ENCODE data around the gene PDGFB. TPM values are rescaled to one million over a fixed set of nuclear protein-coding genes. Genes with fewer than 3 reads are reported as not detected.

PDGFB gene
- total RNA-seq, 1 experiment from 2014 or later = 9.2 TPM

DNA sequence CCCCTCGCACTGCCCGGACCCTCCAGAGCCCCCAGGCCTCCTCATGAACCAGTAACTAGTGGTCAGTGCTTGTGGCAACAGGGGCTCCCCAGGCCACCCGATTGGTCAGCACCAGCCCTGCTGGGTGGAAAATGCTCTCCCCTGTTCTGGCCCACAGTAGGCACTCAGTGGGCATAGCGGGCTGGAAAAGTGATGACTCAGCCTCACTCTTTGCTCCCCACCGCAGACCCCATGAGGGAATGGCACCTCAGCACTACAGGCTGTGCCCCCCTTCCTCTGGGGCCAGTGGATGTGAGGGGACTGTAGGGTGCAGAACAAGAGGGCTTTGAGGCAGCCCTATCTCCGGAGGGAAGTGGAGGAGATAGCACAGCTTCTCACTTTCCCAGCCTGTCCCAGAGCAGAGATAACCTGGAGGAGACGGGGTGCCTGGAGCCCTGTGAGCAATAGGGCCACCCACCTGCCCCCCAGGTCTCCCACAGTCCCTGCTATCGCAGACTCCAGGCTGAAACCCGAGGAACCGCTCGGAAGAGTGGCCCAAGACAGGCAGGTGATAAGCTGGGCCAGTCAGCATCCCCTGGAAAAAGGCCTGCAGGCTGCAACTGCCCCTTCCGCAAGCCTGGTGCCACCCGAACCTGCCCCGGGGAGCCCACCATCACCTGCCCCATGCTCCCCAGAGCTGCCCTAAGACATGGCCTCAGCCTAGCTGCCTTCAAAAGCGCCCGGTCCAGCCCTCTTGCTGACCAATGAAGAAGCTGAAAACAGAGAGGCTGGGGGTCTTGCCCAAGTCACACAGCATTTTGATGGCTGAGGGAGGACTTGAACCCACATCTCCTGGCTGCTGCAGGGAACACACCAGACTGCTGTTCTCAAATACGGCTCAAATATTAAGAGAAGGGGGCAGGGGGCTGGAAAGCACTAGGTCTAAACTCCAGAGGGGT lies 29.4 kb upstream of the PDGFB start:
- peaks cover 24% of the 10 kb centered on the region for H3K9me3 Mint-ChIP-seq
- peaks cover 18% of the 10 kb centered on the region for H3K36me3 Mint-ChIP-seq
- H3K27me3 Mint-ChIP-seq (ENCODE audit: low read depth) = peaks cover 6% of the 10 kb centered on the region
- DNase-seq (ENCODE audit: low spot score) = no peak
- H3K27ac Mint-ChIP-seq = no peak overlapping the region
- ATAC-seq = no peak
- peaks cover 10% of the 10 kb centered on the region for H3K4me1 Mint-ChIP-seq
- no peak overlapping the region for H3K4me3 Mint-ChIP-seq
- POLR2A ChIA-PET = no interaction called here
- TF ChIP-seq RELA (CRISPR knock-in tag; IDR thresholded peaks at IDR 0.05; ENCODE audit: borderline replicate concordance) (no peak), FOXP1 (CRISPR knock-in tag; IDR thresholded peaks at IDR 0.05; ENCODE audit: borderline replicate concordance) (no peak), ZNF121 (CRISPR knock-in tag; IDR thresholded peaks at IDR 0.05) (no peak), ATF1 (CRISPR knock-in tag; IDR thresholded peaks at IDR 0.05) (no peak), CBFB (CRISPR knock-in tag; IDR thresholded peaks at IDR 0.05; ENCODE audit: low read depth) (no peak), TEAD4 (CRISPR knock-in tag; IDR thresholded peaks at IDR 0.05) (no peak), FOXJ3 (CRISPR knock-in tag; IDR thresholded peaks at IDR 0.05; ENCODE audit: borderline replicate concordance) (no peak), GABPB1 (CRISPR knock-in tag; IDR thresholded peaks at IDR 0.05) (no peak), TEAD1 (CRISPR knock-in tag; IDR thresholded peaks at IDR 0.05) (no peak), NFYB (CRISPR knock-in tag; conservative IDR thresholded peaks at IDR 0.05; ENCODE audit: low read depth) (no peak), TP53 (CRISPR knock-in tag; IDR thresholded peaks at IDR 0.05) (no peak)
- TF ChIP-seq, protein P1, sequence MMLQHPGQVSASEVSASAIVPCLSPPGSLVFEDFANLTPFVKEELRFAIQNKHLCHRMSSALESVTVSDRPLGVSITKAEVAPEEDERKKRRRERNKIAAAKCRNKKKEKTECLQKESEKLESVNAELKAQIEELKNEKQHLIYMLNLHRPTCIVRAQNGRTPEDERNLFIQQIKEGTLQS (CRISPR knock-in tag; conservative IDR thresholded peaks at IDR 0.05) = no peak
- TF ChIP-seq, protein P2, sequence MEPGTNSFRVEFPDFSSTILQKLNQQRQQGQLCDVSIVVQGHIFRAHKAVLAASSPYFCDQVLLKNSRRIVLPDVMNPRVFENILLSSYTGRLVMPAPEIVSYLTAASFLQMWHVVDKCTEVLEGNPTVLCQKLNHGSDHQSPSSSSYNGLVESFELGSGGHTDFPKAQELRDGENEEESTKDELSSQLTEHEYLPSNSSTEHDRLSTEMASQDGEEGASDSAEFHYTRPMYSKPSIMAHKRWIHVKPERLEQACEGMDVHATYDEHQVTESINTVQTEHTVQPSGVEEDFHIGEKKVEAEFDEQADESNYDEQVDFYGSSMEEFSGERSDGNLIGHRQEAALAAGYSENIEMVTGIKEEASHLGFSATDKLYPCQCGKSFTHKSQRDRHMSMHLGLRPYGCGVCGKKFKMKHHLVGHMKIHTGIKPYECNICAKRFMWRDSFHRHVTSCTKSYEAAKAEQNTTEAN (CRISPR knock-in tag; IDR thresholded peaks at IDR 0.05) = no peak
- TF ChIP-seq, protein P3, sequence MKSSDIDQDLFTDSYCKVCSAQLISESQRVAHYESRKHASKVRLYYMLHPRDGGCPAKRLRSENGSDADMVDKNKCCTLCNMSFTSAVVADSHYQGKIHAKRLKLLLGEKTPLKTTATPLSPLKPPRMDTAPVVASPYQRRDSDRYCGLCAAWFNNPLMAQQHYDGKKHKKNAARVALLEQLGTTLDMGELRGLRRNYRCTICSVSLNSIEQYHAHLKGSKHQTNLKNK (CRISPR knock-in tag; IDR thresholded peaks at IDR 0.05) = no peak
- CTCF ChIA-PET = interaction anchor here (1.6 kb wide), 1 partner anchor 17 kb away, joined by 4 read pairs; no protein-coding TSS in a partner anchor

DNA sequence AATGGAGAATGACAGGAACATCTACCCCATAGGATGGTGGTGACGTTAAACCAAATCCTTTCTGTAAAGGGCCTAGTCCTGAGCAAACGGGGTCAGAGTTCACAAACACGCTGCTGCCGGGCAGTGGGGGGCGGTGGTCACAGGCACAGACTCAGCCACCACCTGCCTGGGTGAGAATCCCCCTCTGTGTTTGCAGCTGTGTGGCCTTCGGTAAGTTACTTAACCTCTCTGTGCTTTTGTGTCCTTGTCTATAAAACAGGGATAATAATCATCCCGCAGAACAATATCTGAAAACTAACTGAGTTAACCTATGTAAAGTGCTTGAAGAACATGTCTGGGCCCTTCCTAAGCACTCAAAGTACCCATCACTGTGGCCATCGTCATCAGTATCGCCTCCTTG lies 26.0 kb upstream of the PDGFB start:
- POLR2A ChIA-PET = no interaction called here
- Mint-ChIP-seq H3K27ac (no peak overlapping the region), H3K4me3 (no peak overlapping the region), H3K4me1 (peaks cover 14% of the 10 kb centered on the region), H3K27me3 (ENCODE audit: low read depth) (no peaks in the 10 kb centered on the region), H3K9me3 (peaks cover 12% of the 10 kb centered on the region), H3K36me3 (peaks cover 6% of the 10 kb centered on the region)
- TF ChIP-seq, protein P4, sequence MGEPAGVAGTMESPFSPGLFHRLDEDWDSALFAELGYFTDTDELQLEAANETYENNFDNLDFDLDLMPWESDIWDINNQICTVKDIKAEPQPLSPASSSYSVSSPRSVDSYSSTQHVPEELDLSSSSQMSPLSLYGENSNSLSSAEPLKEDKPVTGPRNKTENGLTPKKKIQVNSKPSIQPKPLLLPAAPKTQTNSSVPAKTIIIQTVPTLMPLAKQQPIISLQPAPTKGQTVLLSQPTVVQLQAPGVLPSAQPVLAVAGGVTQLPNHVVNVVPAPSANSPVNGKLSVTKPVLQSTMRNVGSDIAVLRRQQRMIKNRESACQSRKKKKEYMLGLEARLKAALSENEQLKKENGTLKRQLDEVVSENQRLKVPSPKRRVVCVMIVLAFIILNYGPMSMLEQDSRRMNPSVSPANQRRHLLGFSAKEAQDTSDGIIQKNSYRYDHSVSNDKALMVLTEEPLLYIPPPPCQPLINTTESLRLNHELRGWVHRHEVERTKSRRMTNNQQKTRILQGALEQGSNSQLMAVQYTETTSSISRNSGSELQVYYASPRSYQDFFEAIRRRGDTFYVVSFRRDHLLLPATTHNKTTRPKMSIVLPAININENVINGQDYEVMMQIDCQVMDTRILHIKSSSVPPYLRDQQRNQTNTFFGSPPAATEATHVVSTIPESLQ (CRISPR knock-in tag; IDR thresholded peaks at IDR 0.05) = no peak
- TF ChIP-seq, protein P5, sequence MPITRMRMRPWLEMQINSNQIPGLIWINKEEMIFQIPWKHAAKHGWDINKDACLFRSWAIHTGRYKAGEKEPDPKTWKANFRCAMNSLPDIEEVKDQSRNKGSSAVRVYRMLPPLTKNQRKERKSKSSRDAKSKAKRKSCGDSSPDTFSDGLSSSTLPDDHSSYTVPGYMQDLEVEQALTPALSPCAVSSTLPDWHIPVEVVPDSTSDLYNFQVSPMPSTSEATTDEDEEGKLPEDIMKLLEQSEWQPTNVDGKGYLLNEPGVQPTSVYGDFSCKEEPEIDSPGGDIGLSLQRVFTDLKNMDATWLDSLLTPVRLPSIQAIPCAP (CRISPR knock-in tag; IDR thresholded peaks at IDR 0.05) = no peak
- TF ChIP-seq ZNF121 (CRISPR knock-in tag; IDR thresholded peaks at IDR 0.05) (no peak), ESRRA (CRISPR knock-in tag; IDR thresholded peaks at IDR 0.05; ENCODE audit: borderline replicate concordance) (no peak), NFYB (CRISPR knock-in tag; conservative IDR thresholded peaks at IDR 0.05; ENCODE audit: low read depth) (no peak), ETV6 (CRISPR knock-in tag; IDR thresholded peaks at IDR 0.05) (no peak)
- TF ChIP-seq, protein P6, sequence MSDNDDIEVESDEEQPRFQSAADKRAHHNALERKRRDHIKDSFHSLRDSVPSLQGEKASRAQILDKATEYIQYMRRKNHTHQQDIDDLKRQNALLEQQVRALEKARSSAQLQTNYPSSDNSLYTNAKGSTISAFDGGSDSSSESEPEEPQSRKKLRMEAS (CRISPR knock-in tag; IDR thresholded peaks at IDR 0.05) = no peak
- TF ChIP-seq, protein P3 (CRISPR knock-in tag; IDR thresholded peaks at IDR 0.05) = no peak
- ATAC-seq (no peak), DNase-seq (ENCODE audit: low spot score) (no peak)
- CTCF ChIA-PET = no interaction called here

All from WTC11 (cell line).